Endothelial cell of umbilical vein (primary cell): Measurements from ENCODE around the gene PGRMC2. TPM values are rescaled to one million over a fixed set of nuclear protein-coding genes. Genes with fewer than 3 reads are reported as not detected.
A peak's percentile ranks its signal among the peaks of the same experiment; 100 is the strongest.
"Not testable (repeated sequence)": the region's sequence is repeated elsewhere in the genome, so short reads cannot be mapped to it uniquely, and the experiment has no call there.

Source experiments
- BruUV-seq: library from RNA; stranded (reverse); fragments of 400-500 nt; replicated peaks from 2 replicates; lab custom pipeline; 2021; lab: Mats Ljungman, UMichigan
- CTCF ChIA-PET: fragments of 300-600, 350-600 bp; sonication (Branson Sonifier 250); formaldehyde crosslinking; loops from one replicate; lab custom pipeline; 2021; ENCODE audit warnings: antibody characterized with exemption, inconsistent platforms; lab: Charles Lee
- POLR2A ChIA-PET: fragments of 300-600, 350-600 bp; sonication (Branson Sonifier 250); formaldehyde crosslinking; loops from one replicate; lab custom pipeline; 2021; ENCODE audit warnings: antibody characterized with exemption, inconsistent platforms; lab: Charles Lee
- DNase-seq: peaks from one replicate; pipeline ENCODE4 v3.0.0-alpha.2; 2011; ENCODE audit warnings: low read depth, low spot score
- FAIRE-seq: peaks from 2 replicates; lab custom pipeline; 2011; peaks lifted over from hg19 to GRCh38; lab: Jason Lieb, UNC
- H2AFZ ChIP-seq: 2 replicates; pipeline ENCODE4 v1.6.0; 2012; ENCODE audit warnings: low read depth, low read length, control low read depth, inconsistent platforms
- H3K27ac ChIP-seq: 2 replicates; pipeline ENCODE4 v1.5.1; 2011; ENCODE audit warnings: low read depth, mild to moderate bottlenecking, control low read depth, low read length, moderate library complexity; ENCODE audit not compliant: insufficient read depth
- H3K27me3 ChIP-seq, 2 experiments: 2 replicates each; pipeline versions ENCODE4 v1.6.0 to v1.6.1; 2011; ENCODE audit warnings: low read length in 2 of 2, mixed read lengths in 1 of 2; ENCODE audit not compliant: control insufficient read depth in 2 of 2, insufficient read depth in 2 of 2
- H3K36me3 ChIP-seq, 2 experiments: 2 replicates in 1 of 2; 3 replicates in 1 of 2; pipeline ENCODE4 v1.5.1; 2011; ENCODE audit warnings: low read length in 2 of 2, mild to moderate bottlenecking in 1 of 2, moderate library complexity in 1 of 2; ENCODE audit not compliant: control insufficient read depth in 2 of 2, insufficient read depth in 2 of 2; ENCODE audit errors: extremely low read depth in 1 of 2
- H3K4me1 ChIP-seq: 3 replicates; pipeline ENCODE4 v1.5.1; 2011; ENCODE audit warnings: mild to moderate bottlenecking, low read length; ENCODE audit not compliant: control insufficient read depth, insufficient read depth; ENCODE audit errors: extremely low read depth
- H3K4me2 ChIP-seq: 2 replicates; pipeline ENCODE4 v1.6.1; 2011; ENCODE audit warnings: low read length, control low read depth, mixed read lengths; ENCODE audit not compliant: insufficient read depth
- H3K4me3 ChIP-seq, 3 experiments: fragments of 200-600 bp in 1 of 3; sonication (generic), shearing (Covaris generic) in 1 of 3; replicated peaks in 1 of 3; 2 replicates each; pipeline ENCODE4 v1.5.1; 2011 to 2016; ENCODE audit warnings: control low read depth in 3 of 3, low read length in 3 of 3, mild to moderate bottlenecking in 2 of 3, inconsistent platforms in 1 of 3, low read depth in 1 of 3, moderate library complexity in 1 of 3; ENCODE audit not compliant: insufficient read depth in 1 of 3
- H3K79me2 ChIP-seq: 2 replicates; pipeline ENCODE4 v1.6.0; 2012; ENCODE audit warnings: low read length, inconsistent platforms; ENCODE audit not compliant: control insufficient read depth, insufficient read depth
- H3K9ac ChIP-seq: replicated peaks from 2 replicates; pipeline ENCODE3; 2011; ENCODE audit warnings: low read length, control low read depth; ENCODE audit not compliant: insufficient read depth; ENCODE audit errors: extremely low read depth
- H3K9me1 ChIP-seq: replicated peaks from 3 replicates; pipeline ENCODE4 v1.6.0; 2011; ENCODE audit warnings: mild to moderate bottlenecking, low read length; ENCODE audit not compliant: control insufficient read depth, insufficient read depth; ENCODE audit errors: extremely low read depth
- H3K9me3 ChIP-seq: replicated peaks from 2 replicates; pipeline ENCODE4 v1.5.1; 2012; ENCODE audit warnings: low read length, inconsistent platforms; ENCODE audit not compliant: control insufficient read depth, insufficient read depth
- H4K20me1 ChIP-seq: replicated peaks from 2 replicates; pipeline ENCODE3; 2011; ENCODE audit warnings: mild to moderate bottlenecking, low read length; ENCODE audit not compliant: control insufficient read depth, insufficient read depth; ENCODE audit errors: extremely low read depth
- EZH2 ChIP-seq: IDR thresholded peaks from 2 replicates; pipeline ENCODE4 v1.6.1; 2012; ENCODE audit warnings: borderline replicate concordance, low read depth, mild to moderate bottlenecking, moderate library complexity, low read length, inconsistent platforms; ENCODE audit not compliant: severe bottlenecking
- FOS ChIP-seq: IDR thresholded peaks from 2 replicates; pipeline ENCODE4 v1.6.1; 2011; ENCODE audit warnings: mild to moderate bottlenecking, low read length, moderate library complexity, borderline replicate concordance; ENCODE audit not compliant: insufficient read depth
- JUN ChIP-seq: IDR thresholded peaks from 2 replicates; pipeline ENCODE4 v1.6.1; 2011; ENCODE audit warnings: borderline replicate concordance, low read depth; ENCODE audit not compliant: insufficient read length, insufficient read depth
- POLR2A ChIP-seq: IDR thresholded peaks from 2 replicates; pipeline ENCODE4 v1.6.1; 2012; ENCODE audit warnings: low read depth, mild to moderate bottlenecking, control low read depth, low read length
- POLR2AphosphoS5 ChIP-seq: IDR thresholded peaks from 2 replicates; pipeline ENCODE4 v1.6.1; 2012; ENCODE audit warnings: low read depth, mild to moderate bottlenecking, control low read depth, low read length, moderate library complexity; ENCODE audit not compliant: insufficient read depth
- dilution Hi-C: fragments of 300-500 bp; cut with MboI; formaldehyde crosslinking; loops from one replicate; pipeline ENCODE4 v1.15.0; 2019; ENCODE audit warnings: low sequenced_read_pairs; ENCODE audit not compliant: extremely low pct_ligation_motif_present
- intact Hi-C: fragments of 100-400 bp; cut with micrococcal nuclease; formaldehyde crosslinking; loops from one replicate; pipeline ENCODE4 v1.10.0; 2022
- polyA plus RNA-seq, 4 experiments: library from polyadenylated mRNA; depleted of rRNA in 3 of 4; stranded (reverse) in 3 of 4; unstranded in 1 of 4; fragments of >200 nt; gene quantifications; 2 replicates each; pipeline versions ENCODE4 v1.2.1 to v1.2.3, GENCODE V29; 2011 to 2012; ENCODE audit warnings: missing spikeins in 1 of 4
- total RNA-seq: library from RNA; stranded (reverse); gene quantifications from 2 replicates; pipeline ENCODE4 v1.2.3, GENCODE V29; 2021
- TF ChIP-seq, protein P1 (sequence below): IDR thresholded peaks from 2 replicates; pipeline ENCODE4 v1.6.1; 2011; ENCODE audit not compliant: insufficient read depth, insufficient read length

PGRMC2 gene
- total and polyA plus RNA-seq, 2 donors (not counting 3 experiments of a cell fraction or from before 2014, with no cell fraction given) = 10.1 to 63.4 TPM

DNA sequence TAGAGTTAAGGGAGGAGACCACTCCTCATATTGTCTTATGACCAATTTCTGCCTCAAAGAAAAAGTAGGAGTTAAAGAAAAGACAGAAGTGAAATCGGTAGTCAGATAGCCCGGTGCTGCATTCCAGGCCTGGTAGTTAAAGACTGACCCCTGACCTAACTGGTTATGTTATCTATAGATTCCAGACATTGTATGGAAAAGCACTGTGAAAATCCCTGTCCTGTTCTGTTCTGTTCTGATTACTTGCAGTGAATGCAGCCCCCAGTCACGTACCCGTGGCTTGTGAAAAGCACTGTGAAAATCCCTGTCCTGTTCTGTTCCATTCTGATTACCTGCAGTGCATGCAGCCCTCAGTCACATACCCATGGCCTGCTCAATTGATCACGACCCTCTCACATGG, 27.7 kb downstream of the PGRMC2 start:
- dilution Hi-C loops, H3K36me3 ChIP-seq, H3K4me1 ChIP-seq, H3K79me2 ChIP-seq, POLR2A ChIA-PET, H3K9me1 ChIP-seq, H2AFZ ChIP-seq, CTCF ChIA-PET, H4K20me1 ChIP-seq, H3K27ac ChIP-seq, H3K9me3 ChIP-seq, H3K4me2 ChIP-seq, H3K4me3 ChIP-seq, H3K27me3 ChIP-seq, intact Hi-C loops, DNase-seq, FAIRE-seq, H3K9ac ChIP-seq, BruUV-seq: not testable (repeated sequence)

DNA sequence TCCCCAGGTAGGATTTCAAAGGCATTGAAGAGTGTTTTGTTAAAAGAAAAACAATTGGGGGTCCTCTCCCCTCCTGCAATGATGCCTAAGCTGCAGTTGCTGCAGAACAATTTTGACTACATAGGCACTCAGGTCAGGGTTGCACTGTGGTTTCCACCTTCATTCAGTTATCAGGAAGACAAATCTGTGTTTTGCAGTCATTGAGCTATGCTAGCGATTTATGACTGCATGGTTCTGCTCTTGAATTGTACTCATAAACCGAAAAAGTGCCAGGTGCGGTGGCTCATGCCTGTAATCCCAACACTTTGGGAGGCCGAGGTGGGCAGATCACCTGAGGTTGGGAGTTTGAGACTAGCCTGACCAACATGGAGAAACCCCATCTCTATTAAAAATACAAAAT, 29.4 kb downstream of the PGRMC2 start:
- CTCF ChIA-PET, FAIRE-seq, H3K36me3 ChIP-seq, H3K9me1 ChIP-seq, H3K4me1 ChIP-seq, H3K4me2 ChIP-seq, H3K27me3 ChIP-seq, DNase-seq, H3K79me2 ChIP-seq, BruUV-seq, H3K9me3 ChIP-seq, H4K20me1 ChIP-seq, H2AFZ ChIP-seq, POLR2A ChIA-PET, dilution Hi-C loops, H3K4me3 ChIP-seq, H3K27ac ChIP-seq, H3K9ac ChIP-seq, intact Hi-C loops: not testable (repeated sequence)

DNA sequence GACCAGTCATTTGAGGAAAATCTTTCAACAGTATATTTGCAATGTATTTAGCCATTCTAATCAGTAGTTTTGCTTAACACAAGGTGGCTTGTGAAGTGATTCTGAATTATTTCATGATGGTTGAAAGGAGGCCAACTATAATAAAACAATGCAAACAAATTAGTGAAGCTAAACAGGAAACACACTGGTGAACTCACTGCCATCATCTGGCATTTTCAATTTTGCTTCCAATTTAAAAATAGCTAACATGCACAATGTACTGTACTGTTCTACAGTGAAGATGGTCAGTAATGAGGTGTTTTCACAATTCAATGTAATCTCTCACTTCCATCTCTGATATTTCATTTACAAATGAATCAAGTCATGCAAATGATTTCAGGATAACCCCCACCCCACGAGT, 31.1 kb downstream of the PGRMC2 start:
- H3K4me3 ChIP-seq = no peak overlapping the region
- intact Hi-C loops (no loop called here), dilution Hi-C loops (no loop called here)
- no peaks in the 10 kb centered on the region for H4K20me1 ChIP-seq
- H3K4me1 ChIP-seq = peaks cover 5% of the 10 kb centered on the region
- FAIRE-seq = peak; percentile 38
- no peak overlapping the region for H3K27ac ChIP-seq
- H3K36me3 ChIP-seq = no peaks in the 10 kb centered on the region
- DNase-seq = peak; percentile 27
- no peaks in the 10 kb centered on the region for H3K9me3 ChIP-seq
- no peak overlapping the region for H3K4me2 ChIP-seq
- ChIA-PET POLR2A (no interaction called here), CTCF (no interaction called here)
- no TSS peak for BruUV-seq
- no peaks in the 10 kb centered on the region for H3K27me3 ChIP-seq
- H3K9me1 ChIP-seq = no peaks in the 10 kb centered on the region
- TF ChIP-seq POLR2AphosphoS5 (no peak), EZH2 (no peak), FOS (no peak), POLR2A (no peak), JUN (no peak)
- TF ChIP-seq, protein P1, sequence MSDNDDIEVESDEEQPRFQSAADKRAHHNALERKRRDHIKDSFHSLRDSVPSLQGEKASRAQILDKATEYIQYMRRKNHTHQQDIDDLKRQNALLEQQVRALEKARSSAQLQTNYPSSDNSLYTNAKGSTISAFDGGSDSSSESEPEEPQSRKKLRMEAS = no peak
- H2AFZ ChIP-seq = no peak overlapping the region
- H3K79me2 ChIP-seq = no peaks in the 10 kb centered on the region
- H3K9ac ChIP-seq = no peak overlapping the region
